Activated CD4-positive, alpha-beta T cell treated with anti-CD3 and anti-CD28 coated beads, Interleukin-2, amount 50 U/mL, for 4 hours (primary cell): ENCODE results near the gene TMEM33.

Experiments
- DNase-seq, 2 experiments: peaks; one replicate each; pipeline ENCODE4 v3.0.0-alpha.2; 2020

TMEM33 gene

GRCh38 chr4:41940834-41941233 lies 5.6 kb downstream of the TMEM33 start:
- DNase-seq = no peak

- no peak for DNase-seq
These were observed 8.3 kb downstream of the TMEM33 start for GRCh38 chr4:41943506-41943905.

GRCh38 chr4:41944089-41944488 lies 8.9 kb downstream of the TMEM33 start:
- DNase-seq = no peak

GRCh38 chr4:41949531-41949930 lies 14.3 kb downstream of the TMEM33 start:
- no peak for DNase-seq

- DNase-seq = no peak
These were observed 22.4 kb downstream of the TMEM33 start for GRCh38 chr4:41957634-41958033.

GRCh38 chr4:41963105-41963504 lies 27.9 kb downstream of the TMEM33 start:
- no peak for DNase-seq

GRCh38 chr4:41964401-41964800 lies 29.2 kb downstream of the TMEM33 start:
- DNase-seq = no peak

- no peak for DNase-seq
These were observed 32.2 kb downstream of the TMEM33 start for GRCh38 chr4:41967392-41967791.

- DNase-seq = no peak
These were observed 34.4 kb downstream of the TMEM33 start for GRCh38 chr4:41969671-41970070.

- DNase-seq = no peak
These were observed 40.1 kb downstream of the TMEM33 start for GRCh38 chr4:41975341-41975740.

GRCh38 chr4:41976775-41977516 lies 41.7 kb downstream of the TMEM33 start:
- no peak for DNase-seq

- DNase-seq = no peak
These were observed 42.5 kb downstream of the TMEM33 start for GRCh38 chr4:41977709-41978108.

GRCh38 chr4:41981456-41981855 lies 46.2 kb downstream of the TMEM33 start, which contains the start of gene DCAF4L1:
Gene DCAF4L1, plus strand, starts transcription at chr4:41981756. Its CDS starts 37 bp downstream, at chr4:41981793.
- DNase-seq = no peak

GRCh38 chr4:41982716-41983115 lies 47.5 kb downstream of the TMEM33 start:
- DNase-seq = no peak

- DNase-seq = no peak
These were observed 49.9 kb downstream of the TMEM33 start for GRCh38 chr4:41985151-41985550.

- DNase-seq = no peak
These were observed 54.8 kb downstream of the TMEM33 start for GRCh38 chr4:41989994-41990364.

GRCh38 chr4:41990365-41991111 lies 55.3 kb downstream of the TMEM33 start, which contains the start of gene SLC30A9:
Gene SLC30A9, plus strand, starts transcription at chr4:41990530. Its CDS starts 122 bp downstream, at chr4:41990652.
- DNase-seq = peak; percentile 89 to 91

- DNase-seq = no peak
These were observed 56.9 kb downstream of the TMEM33 start for GRCh38 chr4:41991916-41992767.

- DNase-seq = no peak
These were observed 58.0 kb downstream of the TMEM33 start for GRCh38 chr4:41992967-41993857.

GRCh38 chr4:41994461-41994985 lies 59.3 kb downstream of the TMEM33 start:
- DNase-seq = no peak

GRCh38 chr4:41998019-41998418 lies 62.8 kb downstream of the TMEM33 start:
- DNase-seq = no peak

GRCh38 chr4:41999321-41999720 lies 64.1 kb downstream of the TMEM33 start:
- no peak for DNase-seq
